ENCODE measurements around the gene PTPRG. TPM values are rescaled to one million over a fixed set of nuclear protein-coding genes. Genes with fewer than 3 reads are reported as not detected.

Gene PTPRG
- total and polyA plus RNA-seq, 2 of the 13 experiments (the other 11 are each of a cell fraction or from before 2014, with no cell fraction given) = 8.0 to 25.3 TPM

DNA sequence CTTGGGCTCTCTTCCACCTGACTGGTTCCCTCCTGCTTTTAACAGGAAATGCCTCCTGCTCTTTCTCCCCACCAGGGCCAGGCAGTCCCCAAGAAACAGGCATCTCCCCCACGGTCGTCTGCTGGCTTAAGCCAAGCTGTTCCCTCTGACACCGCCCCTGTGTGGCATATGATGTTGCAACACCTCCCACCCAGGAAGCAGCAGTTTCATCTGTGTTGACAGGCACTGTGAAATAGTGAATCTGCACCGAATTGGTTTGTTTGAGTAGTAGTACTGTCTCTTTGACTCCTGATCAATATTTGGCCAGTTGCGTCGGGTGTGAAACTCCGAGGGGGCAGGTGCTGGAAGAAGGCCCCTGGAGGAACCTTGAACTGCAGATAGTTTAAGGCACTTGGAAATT is 623.2 kb downstream of the PTPRG start (continued):
- TF ChIP-seq, protein P1, sequence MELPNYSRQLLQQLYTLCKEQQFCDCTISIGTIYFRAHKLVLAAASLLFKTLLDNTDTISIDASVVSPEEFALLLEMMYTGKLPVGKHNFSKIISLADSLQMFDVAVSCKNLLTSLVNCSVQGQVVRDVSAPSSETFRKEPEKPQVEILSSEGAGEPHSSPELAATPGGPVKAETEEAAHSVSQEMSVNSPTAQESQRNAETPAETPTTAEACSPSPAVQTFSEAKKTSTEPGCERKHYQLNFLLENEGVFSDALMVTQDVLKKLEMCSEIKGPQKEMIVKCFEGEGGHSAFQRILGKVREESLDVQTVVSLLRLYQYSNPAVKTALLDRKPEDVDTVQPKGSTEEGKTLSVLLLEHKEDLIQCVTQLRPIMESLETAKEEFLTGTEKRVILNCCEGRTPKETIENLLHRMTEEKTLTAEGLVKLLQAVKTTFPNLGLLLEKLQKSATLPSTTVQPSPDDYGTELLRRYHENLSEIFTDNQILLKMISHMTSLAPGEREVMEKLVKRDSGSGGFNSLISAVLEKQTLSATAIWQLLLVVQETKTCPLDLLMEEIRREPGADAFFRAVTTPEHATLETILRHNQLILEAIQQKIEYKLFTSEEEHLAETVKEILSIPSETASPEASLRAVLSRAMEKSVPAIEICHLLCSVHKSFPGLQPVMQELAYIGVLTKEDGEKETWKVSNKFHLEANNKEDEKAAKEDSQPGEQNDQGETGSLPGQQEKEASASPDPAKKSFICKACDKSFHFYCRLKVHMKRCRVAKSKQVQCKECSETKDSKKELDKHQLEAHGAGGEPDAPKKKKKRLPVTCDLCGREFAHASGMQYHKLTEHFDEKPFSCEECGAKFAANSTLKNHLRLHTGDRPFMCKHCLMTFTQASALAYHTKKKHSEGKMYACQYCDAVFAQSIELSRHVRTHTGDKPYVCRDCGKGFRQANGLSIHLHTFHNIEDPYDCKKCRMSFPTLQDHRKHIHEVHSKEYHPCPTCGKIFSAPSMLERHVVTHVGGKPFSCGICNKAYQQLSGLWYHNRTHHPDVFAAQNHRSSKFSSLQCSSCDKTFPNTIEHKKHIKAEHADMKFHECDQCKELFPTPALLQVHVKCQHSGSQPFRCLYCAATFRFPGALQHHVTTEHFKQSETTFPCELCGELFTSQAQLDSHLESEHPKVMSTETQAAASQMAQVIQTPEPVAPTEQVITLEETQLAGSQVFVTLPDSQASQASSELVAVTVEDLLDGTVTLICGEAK (IDR thresholded peaks at IDR 0.05) = no peak
- TF ChIP-seq, protein P1 (CRISPR knock-in tag; IDR thresholded peaks at IDR 0.05) = no peak
- 0 out of 2 replicates have a peak, but pooled peaks have one; percentile 33 for TF ChIP-seq SMAD3 (CRISPR knock-in tag; IDR thresholded peaks at IDR 0.05)

DNA sequence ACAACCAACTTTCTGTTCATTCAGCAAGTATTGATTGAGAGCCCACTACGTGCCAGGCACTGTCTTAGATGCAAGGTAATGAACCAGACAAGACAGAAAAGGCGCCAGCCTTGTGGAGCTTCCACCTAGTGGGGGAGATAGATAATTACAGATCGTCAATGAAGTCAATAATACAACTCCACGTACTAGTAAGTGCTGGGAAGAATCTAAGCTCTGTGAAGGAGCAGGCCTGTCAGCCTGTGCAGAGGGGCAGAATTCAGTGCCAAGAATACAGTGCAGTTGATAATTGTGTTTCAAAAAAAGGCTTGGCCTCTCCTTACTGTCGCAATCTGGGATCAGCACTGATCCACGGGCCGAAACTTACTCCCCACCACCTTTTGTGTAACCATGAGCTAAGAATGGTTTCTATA is 625.7 kb downstream of the PTPRG start:
- BruUV-seq (replicated peaks) = no TSS peak
- no peaks in the 10 kb centered on the region for H3K9me3 ChIP-seq (ENCODE audit: low read length)
- ChIA-PET CTCF (ENCODE audit: low intra/inter-chr PET ratio, low total read pairs) (no interaction called here), POLR2A (interaction anchor here (1.1 kb wide), 1 partner anchor 626 kb away, joined by 4 read pairs; the partner anchor contains the start of gene PTPRG)
- DNase-seq (ENCODE audit: low spot score) (peak; percentile 7), ATAC-seq (0 out of 3 replicates have a peak, but pooled peaks have one; percentile 13), FAIRE-seq (peak; percentile 26)
- no peaks in the 10 kb centered on the region for H4K20me1 ChIP-seq (ENCODE audit: insufficient read depth, low read length)
- H3K4me2 ChIP-seq (ENCODE audit: low read depth, low read length) = no peak overlapping the region
- H3K4me1 ChIP-seq (ENCODE audit: insufficient read depth, low read length) = peaks cover 23% of the 10 kb centered on the region
- no peaks in the 10 kb centered on the region for H3K79me2 ChIP-seq (ENCODE audit: insufficient read depth, low read length)
- H2AFZ ChIP-seq (ENCODE audit: low read length) = no peak overlapping the region
- no peaks in the 10 kb centered on the region for H3K27me3 ChIP-seq (ENCODE audit: control insufficient read depth in 1 of 2, insufficient read depth in 2 of 2, low read length in 2 of 2)
- TF ChIP-seq CTCF (CRISPR knock-in tag; IDR thresholded peaks at IDR 0.05) (peak; percentile 32; the same call in 1 of the 2 replicates), ZBTB33 (CRISPR knock-in tag; IDR thresholded peaks at IDR 0.05) (peak; percentile 82; the same call in 1 of the 2 replicates), MAZ (IDR thresholded peaks at IDR 0.05; ENCODE audit: borderline replicate concordance, low read depth, low read length) (no peak), MAZ (CRISPR knock-in tag; IDR thresholded peaks at IDR 0.05; ENCODE audit: low read depth) (no peak)
- in situ Hi-C loops (cut with HindIII; ENCODE audit: extremely low pct_ligation_motif_present, low pct_unique_long_range_greater_than_20kb) = loop anchor here (25.0 kb wide), 2 partner anchors 325 to 625 kb away; partner anchors contain the start of gene PTPRG
- 92% methylated on average over 7 of the region's 7 CpGs for WGBS (ENCODE audit: low lambda C conversion rate)
- H3K27ac ChIP-seq (ENCODE audit: extremely low read length, insufficient read depth, low read length) = no peak overlapping the region
- H3K4me3 ChIP-seq (replicated peaks in 1 of 3; ENCODE audit: insufficient read depth in 1 of 3, low read depth in 2 of 3, low read length in 3 of 3) = no peak overlapping the region
- no peak overlapping the region for H3K9ac ChIP-seq (ENCODE audit: insufficient read depth, low read depth, low read length)
- intact Hi-C loops (cut with micrococcal nuclease; ENCODE audit: unreplicated experiment) = loop anchor here (5.0 to 10.0 kb wide), 3 partner anchors 330 to 1432 kb away; partner anchors contain the start of gene PTPRG
- H3K36me3 ChIP-seq (replicated peaks in 1 of 2; ENCODE audit: control insufficient read depth in 1 of 2, insufficient read depth in 2 of 2, low read length in 2 of 2) = peaks cover 0 to 5% of the 10 kb centered on the region in 2 experiments; a peak in 3 of 5 replicates

All from HepG2 (cell line).